HG03159 (cell line): ENCODE data around the gene TLE7.

Experiments
- ATAC-seq: cut with Tn5 transposase; IDR thresholded peaks from one replicate; pipeline ENCODE4 v1.9.1; 2021; ENCODE audit warnings: mild to moderate bottlenecking, moderate library complexity; ENCODE audit not compliant: unreplicated experiment

TLE7 gene

GRCh38 chr16:71442051-71442440 is at the start of gene TLE7:
Gene TLE7, minus strand, starts transcription at chr16:71442054. Its CDS starts 8,730 bp downstream, at chr16:71433324.
- ATAC-seq, result no peak

DNA sequence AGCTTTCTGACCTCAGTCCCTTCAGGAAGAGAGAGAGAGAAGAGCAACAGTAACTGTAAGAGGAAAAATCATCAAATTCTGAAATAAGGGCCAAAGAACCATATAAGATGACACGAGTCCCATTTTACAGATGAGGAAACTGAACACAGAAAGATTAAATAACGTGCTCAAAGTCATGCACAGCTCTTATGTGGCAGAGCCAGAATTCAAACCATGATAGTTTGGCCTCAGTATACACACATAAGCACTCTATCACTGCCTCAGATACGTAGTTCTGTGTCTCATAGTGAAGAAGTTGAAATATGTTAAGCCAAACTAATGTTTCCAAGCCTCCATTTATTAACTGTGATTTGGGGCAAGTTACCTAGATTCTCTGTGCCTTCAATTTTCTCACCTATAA is 49.2 kb upstream of the TLE7 start:
- no peak for ATAC-seq

DNA sequence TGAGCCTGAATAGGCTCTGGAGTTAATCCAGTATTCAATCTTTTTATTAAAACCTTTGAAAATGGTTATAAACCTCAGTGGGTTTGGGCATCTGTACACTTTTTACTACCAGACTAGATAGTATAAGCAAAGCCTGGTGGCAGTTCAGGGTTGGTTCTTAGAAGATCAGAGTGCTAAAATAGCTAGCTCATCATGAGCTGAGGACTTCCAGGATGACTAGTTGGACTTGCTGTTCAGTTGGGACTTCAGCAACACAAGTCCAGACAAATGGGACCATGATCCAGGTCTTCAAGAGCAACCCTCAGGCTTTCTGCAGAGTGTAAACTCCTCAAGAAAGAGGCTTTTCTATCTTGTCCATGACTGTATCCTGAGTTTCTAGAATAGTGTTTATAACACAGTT is 48.5 kb upstream of the TLE7 start:
- no peak for ATAC-seq

DNA sequence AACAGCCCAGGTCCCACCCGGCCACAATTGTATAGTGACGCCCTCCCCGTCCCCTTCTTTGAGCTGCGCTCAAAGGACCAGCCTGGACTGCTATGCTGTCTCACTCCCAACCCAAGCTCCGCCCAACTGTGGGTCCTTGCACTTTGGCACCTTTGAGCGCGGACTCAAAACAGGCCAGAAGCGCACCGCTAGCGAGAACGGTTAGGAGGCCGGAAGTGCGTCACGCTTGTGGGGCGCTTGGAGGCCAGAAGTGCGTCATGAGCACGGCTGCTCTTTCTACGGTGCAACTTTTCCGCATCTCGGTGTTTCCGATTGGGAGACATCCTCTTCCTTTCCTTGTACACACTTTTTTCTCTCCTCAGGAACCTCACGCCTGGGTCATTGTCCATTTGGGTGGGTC is 47.3 kb upstream of the TLE7 start, which contains the start of gene ZNF19:
Gene ZNF19 (minus strand): TSS at position 203 of the 400 bp plus-strand sequence. CDS start 7,210 bp downstream, outside the sequence.
- no peak for ATAC-seq

GRCh38 chr16:71484006-71484893 is 42.4 kb upstream of the TLE7 start:
- ATAC-seq, result peak; percentile 91

- ATAC-seq, result no peak
These were observed 40.7 kb upstream of the TLE7 start for GRCh38 chr16:71482569-71482968.

GRCh38 chr16:71480956-71481355 is 39.1 kb upstream of the TLE7 start:
- no peak for ATAC-seq

GRCh38 chr16:71479420-71479819 is 37.6 kb upstream of the TLE7 start:
- no peak for ATAC-seq

- ATAC-seq, result no peak
These were observed 34.7 kb upstream of the TLE7 start for GRCh38 chr16:71476457-71477124.

- ATAC-seq, result no peak
These were observed 33.0 kb upstream of the TLE7 start for GRCh38 chr16:71474864-71475263.

DNA sequence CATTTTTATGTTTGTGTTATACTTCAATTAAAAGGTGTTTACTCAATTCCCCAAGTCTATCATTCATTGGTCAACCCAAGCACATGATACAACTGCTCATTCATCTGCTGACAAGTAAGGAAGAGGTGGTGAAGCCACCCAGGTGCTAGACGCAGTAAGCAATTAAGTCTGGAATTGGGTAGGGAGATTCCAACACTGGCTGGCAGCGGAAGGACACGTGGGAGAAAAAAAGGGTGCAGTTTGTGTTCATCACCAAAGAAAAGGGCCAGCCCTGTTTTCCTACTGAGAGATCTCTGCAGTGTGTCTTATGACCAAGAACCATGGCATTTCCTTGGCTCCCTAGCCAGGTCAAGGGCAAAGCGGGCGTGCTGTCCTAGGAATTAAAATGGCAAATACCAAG is 32.0 kb upstream of the TLE7 start:
- ATAC-seq, result no peak

GRCh38 chr16:71472931-71473330 is 31.1 kb upstream of the TLE7 start:
- ATAC-seq, result no peak

DNA sequence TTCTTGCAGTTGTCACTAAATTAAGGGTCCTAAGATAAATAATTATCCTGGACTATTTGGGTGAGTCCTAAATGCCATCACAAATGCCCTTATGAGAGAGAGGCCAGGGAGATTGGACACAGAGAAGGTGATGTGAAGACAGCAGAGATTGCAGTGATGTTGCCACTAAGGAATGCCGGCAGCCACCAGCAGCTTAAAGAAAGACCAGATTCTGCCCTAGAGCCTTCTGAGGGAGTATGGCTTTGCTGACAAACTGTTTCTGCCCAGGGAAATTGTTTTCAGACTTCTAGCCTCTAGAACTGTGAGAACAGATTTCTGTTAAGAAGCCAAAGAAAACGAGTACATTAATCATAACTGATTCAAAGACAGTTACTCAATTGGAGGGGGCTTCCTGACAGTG is 30.2 kb upstream of the TLE7 start:
- no peak for ATAC-seq

DNA sequence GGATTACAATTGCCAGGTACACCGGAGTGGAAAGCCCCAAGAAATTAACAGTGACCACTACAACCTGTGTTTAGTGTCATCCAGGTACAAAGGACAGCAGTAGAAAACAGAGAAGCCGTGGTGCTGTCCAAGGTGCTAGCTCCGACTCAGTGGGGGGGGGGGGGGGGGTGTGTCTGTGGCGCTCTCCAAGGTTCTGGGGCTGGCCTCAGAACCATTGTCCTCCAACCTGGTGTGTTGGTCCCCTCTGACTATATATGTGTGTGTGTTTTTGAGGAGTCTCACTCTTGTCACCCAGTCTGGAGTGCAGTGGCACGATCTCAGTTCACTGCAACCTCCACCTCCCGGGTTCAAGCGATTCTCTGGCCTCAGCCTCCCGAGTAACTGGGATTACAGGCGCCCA is 26.0 kb upstream of the TLE7 start:
- no peak for ATAC-seq

- no peak for ATAC-seq
These were observed 22.4 kb upstream of the TLE7 start for GRCh38 chr16:71464231-71464630.

- ATAC-seq, result peak; percentile 97
These were observed 20.1 kb upstream of the TLE7 start, which contains the start of gene ZNF23 for GRCh38 chr16:71461686-71462648. Gene ZNF23, minus strand, starts transcription at chr16:71462247. Its CDS starts 5,451 bp downstream, at chr16:71456796.

DNA sequence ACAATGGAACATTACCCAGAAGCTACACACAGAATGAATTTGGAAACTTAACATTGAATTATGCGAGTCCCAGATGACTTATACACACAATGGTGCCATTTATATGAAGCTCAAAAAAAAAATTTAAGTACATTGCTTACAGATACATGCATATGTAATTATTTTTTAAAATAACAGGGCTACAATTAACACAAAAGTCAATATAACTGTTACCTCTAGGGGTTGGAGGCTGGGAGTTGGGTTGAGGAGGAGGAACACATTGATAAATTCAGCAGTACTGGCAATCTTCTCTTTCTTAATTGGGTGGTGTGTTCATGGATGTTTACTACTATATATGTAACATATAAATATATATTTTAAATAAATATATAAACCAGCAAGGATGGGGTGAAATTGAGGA is 19.1 kb upstream of the TLE7 start:
- ATAC-seq, result no peak

DNA sequence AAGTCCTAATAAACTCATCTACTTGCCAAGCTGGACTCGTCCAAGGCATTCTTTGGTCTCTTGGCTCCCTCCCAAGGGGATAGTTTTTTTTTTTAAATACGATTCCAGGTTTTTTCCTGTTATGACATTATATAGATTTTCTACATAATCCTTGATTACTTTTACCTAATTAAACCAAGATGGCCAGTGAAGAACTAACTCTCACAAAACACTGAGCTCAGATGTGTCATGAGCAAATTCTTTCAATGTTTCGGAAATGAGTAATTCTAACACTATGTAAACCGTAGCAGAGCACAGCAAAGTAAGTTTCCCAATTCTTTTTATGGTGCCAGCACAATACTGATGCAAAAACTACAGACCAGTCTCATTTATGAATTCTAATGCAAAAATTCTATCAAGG is 18.4 kb upstream of the TLE7 start:
- ATAC-seq, result no peak

DNA sequence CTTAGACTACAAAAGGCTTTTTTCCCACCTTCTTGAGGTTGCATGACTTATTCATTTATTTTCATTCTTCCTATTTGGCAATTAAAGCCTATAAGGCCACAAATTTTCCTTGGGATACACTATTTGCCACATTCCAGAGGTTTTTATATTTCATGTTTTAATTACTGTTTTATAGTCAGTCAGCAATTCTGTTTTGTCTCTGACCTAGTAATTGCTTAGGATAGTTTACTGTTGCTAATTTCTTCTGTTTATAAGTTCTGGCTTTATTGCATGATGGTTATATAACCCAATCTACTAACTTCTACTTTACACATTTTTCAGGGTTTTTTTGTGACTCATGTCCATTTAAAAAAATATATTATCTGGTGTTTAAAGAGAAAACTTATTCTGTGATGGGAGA is 17.7 kb upstream of the TLE7 start:
- ATAC-seq, result no peak

DNA sequence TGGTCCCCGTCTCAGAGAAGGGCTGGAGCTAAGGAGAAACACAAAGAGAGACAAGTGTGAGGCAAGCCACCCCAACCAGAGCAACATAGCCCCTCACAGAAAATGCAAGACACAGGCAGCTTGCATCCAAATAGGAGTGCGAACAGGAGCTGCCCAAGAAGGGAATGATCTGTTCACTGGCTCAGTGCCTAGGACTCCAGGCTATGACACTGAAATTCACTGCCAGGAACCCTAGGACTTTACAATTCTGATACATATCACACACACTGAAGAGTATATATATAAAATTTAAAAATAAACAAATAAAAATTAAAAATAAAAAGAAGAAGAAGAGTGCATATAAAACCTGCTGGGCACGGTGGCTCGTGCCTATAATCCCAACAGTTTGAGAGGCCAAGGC is 14.9 kb upstream of the TLE7 start:
- ATAC-seq, result no peak

DNA sequence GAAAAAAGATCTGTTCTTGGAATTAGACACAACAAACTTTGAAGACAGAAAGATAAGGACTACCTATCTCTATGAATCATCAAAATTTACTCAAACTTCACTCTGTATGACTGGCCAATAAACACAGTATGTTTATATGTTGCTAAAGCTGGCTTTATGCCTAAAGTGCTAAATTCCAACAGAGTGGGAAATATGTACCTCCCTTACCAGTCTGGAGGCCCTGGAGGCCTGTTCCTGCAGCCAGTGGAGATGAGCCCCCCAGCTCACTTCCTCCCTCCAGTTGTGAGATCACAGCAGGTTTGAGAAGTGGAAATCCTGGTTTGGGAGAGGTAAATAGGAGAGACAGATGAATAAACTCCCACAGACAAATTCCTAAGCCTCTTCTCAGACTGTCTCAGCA is 11.2 kb upstream of the TLE7 start:
- no peak for ATAC-seq
